ENCODE measurements around the gene UBL5. TPM values are rescaled to one million over a fixed set of nuclear protein-coding genes. Genes with fewer than 3 reads are reported as not detected.
"Not testable (repeated sequence)": the region's sequence is repeated elsewhere in the genome, so short reads cannot be mapped to it uniquely, and the experiment has no call there.

UBL5 gene
- total RNA-seq = 315 TPM

- DNase-seq (ENCODE audit: low spot score) = peak; percentile 94
These were observed at the start of gene UBL5 for GRCh38 chr19:9827289-9828238. UBL5 (plus strand) TSS chr19:9827918; CDS start chr19:9828338, 420 bp downstream.

- DNase-seq (ENCODE audit: low spot score) = no peak
These were observed 45.4 kb upstream of the UBL5 start for GRCh38 chr19:9782338-9782737.

- not testable (repeated sequence) for DNase-seq (ENCODE audit: low spot score)
These were observed 43.6 kb upstream of the UBL5 start for GRCh38 chr19:9784163-9784496.

- DNase-seq (ENCODE audit: low spot score) = peak; percentile 99
These were observed 42.1 kb upstream of the UBL5 start for GRCh38 chr19:9785367-9786331.

- DNase-seq (ENCODE audit: low spot score) = no peak
These were observed 41.4 kb upstream of the UBL5 start for GRCh38 chr19:9786342-9786741.

GRCh38 chr19:9786819-9787218 lies 40.9 kb upstream of the UBL5 start:
- no peak for DNase-seq (ENCODE audit: low spot score)

GRCh38 chr19:9788604-9789003 lies 39.1 kb upstream of the UBL5 start:
- not testable (repeated sequence) for DNase-seq (ENCODE audit: low spot score)

GRCh38 chr19:9789066-9789465 lies 38.7 kb upstream of the UBL5 start:
- no peak for DNase-seq (ENCODE audit: low spot score)

GRCh38 chr19:9789579-9789978 lies 38.1 kb upstream of the UBL5 start:
- DNase-seq (ENCODE audit: low spot score) = not testable (repeated sequence)

- DNase-seq (ENCODE audit: low spot score) = not testable (repeated sequence)
These were observed 36.7 kb upstream of the UBL5 start for GRCh38 chr19:9791073-9791367.

- DNase-seq (ENCODE audit: low spot score) = peak; percentile 99
These were observed 36.0 kb upstream of the UBL5 start for GRCh38 chr19:9791552-9792205.

- peak; percentile 96 for DNase-seq (ENCODE audit: low spot score)
These were observed 35.3 kb upstream of the UBL5 start for GRCh38 chr19:9792206-9793070.

- peak; percentile 70 for DNase-seq (ENCODE audit: low spot score)
These were observed 34.6 kb upstream of the UBL5 start for GRCh38 chr19:9793071-9793591.

GRCh38 chr19:9796113-9796773 lies 31.5 kb upstream of the UBL5 start:
- peak; percentile 89 for DNase-seq (ENCODE audit: low spot score)

GRCh38 chr19:9797871-9798270 lies 29.8 kb upstream of the UBL5 start:
- no peak for DNase-seq (ENCODE audit: low spot score)

GRCh38 chr19:9799162-9799561 lies 28.6 kb upstream of the UBL5 start:
- no peak for DNase-seq (ENCODE audit: low spot score)

GRCh38 chr19:9801976-9802375 lies 25.7 kb upstream of the UBL5 start:
- DNase-seq (ENCODE audit: low spot score) = no peak

GRCh38 chr19:9806803-9807202 lies 20.9 kb upstream of the UBL5 start:
- DNase-seq (ENCODE audit: low spot score) = no peak

- DNase-seq (ENCODE audit: low spot score) = no peak
These were observed 18.6 kb upstream of the UBL5 start for GRCh38 chr19:9808855-9809824.

Measured in ureter (tissue), 1 donor.